HUDEP-2 (cell line): ENCODE results near the gene CFB.
"Not testable (repeated sequence)": the region's sequence is repeated elsewhere in the genome, so short reads cannot be mapped to it uniquely, and the experiment has no call there.

Source experiments
- DNase-seq, 76 experiments: peaks; one replicate each; lab custom pipeline; 2025; ENCODE audit not compliant: unreplicated experiment in 76 of 76; lab: John Stamatoyannopoulos, UW

The CFB gene

DNA sequence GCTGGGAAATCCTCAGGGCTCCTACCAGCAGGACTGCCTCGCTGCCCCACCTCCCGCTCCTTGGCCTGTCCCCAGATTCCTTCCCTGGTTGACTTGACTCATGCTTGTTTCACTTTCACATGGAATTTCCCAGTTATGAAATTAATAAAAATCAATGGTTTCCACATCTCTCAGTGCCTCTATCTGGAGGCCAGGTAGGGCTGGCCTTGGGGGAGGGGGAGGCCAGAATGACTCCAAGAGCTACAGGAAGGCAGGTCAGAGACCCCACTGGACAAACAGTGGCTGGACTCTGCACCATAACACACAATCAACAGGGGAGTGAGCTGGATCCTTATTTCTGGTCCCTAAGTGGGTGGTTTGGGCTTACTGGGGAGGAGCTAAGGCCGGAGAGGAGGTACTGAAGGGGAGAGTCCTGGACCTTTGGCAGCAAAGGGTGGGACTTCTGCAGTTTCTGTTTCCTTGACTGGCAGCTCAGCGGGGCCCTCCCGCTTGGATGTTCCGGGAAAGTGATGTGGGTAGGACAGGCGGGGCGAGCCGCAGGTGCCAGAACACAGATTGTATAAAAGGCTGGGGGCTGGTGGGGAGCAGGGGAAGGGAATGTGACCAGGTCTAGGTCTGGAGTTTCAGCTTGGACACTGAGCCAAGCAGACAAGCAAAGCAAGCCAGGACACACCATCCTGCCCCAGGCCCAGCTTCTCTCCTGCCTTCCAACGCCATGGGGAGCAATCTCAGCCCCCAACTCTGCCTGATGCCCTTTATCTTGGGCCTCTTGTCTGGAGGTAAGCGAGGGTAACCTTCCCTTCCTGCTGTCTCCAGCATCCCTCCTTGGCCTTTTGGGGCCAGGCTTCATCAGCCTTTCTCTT lies at the start of gene CFB:
CFB (plus strand) TSS at position 589 of the 863 bp plus-strand sequence; CDS start at position 716, 127 bp downstream.
- no peak for DNase-seq

DNA sequence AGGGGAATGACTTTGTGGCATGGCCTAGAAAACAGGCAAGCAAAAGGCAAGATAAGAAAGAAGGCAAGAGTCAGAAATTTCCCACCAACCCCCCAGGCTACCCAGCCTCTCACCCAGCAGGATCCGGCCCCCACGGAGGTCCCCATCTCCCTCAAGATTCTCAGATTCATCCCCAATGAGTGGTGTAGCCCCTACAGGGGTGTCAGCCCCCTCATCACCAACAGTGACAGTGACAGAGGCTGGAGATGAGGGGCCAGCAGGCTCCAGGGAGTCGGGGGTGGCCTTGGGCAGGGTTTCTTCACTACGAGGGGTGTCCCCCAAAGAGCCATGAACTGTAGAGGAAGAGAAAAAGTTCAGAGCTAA lies 49.4 kb upstream of the CFB start:
- DNase-seq: no peak

DNA sequence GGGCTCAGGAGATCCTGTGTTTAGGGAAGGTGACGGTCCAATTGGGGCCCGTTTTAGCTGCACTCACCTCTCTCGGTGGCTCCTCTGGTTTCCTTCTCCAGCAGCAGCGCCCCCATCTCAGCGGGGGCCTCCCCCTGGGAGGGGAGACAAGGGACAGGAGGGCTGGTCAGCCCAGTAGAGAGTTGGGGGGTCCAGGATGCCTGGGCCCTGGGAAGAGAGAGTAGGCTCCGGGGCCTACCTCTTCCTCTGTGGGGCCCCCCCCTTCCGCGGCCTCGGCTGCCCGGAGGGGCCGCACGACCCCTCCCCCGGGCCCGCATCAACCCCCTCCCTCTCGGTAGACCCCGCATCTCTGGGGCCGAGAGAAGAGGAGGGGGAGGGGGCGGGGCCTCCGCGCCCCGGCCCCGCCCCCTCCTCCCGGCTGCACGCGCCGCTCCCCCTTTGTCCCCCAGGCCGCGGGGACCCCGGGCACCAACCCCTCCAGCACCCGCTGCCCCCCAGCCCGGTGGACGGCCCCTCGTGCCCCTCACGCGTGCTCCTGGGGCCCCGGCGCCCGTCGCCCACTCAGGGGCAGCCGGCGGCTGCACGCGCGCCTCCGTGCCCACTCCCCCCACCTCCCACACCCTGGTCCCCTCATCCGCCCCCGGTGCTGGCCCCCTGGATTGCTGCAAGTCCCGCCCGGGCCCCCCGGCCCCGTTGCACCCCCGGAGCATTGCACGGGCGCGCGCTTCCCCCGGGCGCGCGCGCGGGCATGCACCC lies 48.9 kb upstream of the CFB start:
- no peak for DNase-seq

DNA sequence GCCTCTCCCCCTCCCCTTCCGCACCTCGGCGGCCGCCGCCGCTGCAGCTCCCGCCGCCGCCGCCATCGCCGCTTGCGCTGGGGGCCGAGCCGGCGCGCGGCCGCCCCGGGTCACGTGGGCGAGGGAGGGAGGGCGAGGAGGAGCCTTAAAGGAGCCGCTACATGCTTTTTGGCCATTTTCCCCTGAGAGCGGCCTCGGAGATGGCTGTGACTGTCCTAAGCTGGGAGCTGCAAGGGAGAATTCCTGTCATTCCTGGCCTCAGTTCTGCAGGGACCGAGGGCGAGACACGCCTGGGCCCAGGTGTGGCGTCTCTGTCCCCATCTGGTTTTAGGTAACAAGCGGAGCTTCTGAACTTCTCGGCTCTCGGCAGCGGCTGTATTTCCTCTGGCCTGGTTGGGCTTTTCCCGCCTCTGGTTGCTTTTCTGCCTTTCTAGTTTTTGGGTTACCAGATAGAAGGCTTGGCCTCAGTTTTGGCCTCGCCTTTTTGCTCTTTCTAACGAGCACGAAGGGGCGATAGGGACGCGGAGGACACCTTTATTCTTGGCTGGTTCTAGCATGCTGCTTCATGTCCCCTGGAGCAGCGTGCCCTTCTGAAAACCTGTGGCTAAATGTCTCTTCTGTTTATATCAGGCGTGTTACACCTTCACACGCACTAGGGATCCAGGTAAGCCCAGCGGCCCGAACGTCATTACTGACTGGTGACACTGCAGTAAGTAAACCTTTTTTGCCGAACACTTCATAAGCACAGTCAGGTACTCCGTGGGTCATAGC lies 48.1 kb upstream of the CFB start, which contains the start of gene EHMT2:
EHMT2 (minus strand) TSS at position 87 of the 771 bp plus-strand sequence; CDS start at position 66, 21 bp downstream.
- DNase-seq: peak in 73 of 76 experiments; percentile 22 to 92 (median 78)

DNA sequence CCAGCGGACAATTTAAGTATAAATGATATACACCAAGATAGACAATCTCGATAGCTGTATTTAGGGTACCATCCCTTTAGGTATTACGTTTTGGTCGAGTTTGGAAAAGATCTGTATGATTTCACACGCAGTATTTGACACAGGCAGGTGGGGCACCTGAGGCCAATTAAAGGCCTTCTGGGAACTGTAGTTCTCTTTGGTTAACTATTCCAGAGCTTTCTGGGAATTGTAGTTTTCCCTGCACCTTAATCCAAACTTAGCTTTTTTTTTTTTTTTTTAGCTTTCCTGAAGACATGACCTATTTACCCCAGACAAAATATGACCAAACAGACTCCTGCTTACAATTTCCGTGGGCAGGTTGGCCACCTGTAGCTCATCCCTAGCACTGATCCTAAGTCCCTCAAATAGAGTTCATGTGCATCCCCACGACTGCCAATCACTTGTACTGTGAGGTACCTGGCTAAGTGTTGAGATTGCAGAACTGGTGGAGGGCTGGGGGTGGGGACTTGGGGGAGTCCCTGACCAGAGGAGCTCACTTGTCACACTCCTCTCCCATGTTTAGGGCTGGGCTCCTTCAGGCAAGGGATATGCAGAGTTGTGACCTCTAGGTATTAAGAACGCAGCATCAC lies 47.4 kb upstream of the CFB start:
- peak in 20 of 76 experiments; percentile 18 to 70 (median 40) for DNase-seq

DNA sequence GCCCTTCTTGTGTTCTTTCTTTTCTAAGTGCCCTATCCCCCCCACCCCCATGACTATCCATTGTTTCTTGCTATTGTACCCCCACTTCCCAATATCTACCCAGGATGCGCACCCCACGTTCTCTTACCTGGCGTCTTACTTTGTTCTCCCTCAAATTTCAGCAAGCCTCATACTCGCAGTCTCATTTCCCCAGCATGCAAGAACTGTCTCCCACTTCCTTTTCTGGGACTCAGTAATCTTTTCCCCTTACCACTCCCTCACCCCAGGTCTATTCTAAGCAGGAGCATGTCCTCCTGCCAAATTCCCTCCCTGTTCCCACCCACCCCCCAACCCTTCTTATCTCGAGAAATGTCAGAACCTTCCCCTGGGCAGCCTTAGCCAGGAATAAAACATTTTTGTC lies 46.7 kb upstream of the CFB start:
- DNase-seq: no peak

DNA sequence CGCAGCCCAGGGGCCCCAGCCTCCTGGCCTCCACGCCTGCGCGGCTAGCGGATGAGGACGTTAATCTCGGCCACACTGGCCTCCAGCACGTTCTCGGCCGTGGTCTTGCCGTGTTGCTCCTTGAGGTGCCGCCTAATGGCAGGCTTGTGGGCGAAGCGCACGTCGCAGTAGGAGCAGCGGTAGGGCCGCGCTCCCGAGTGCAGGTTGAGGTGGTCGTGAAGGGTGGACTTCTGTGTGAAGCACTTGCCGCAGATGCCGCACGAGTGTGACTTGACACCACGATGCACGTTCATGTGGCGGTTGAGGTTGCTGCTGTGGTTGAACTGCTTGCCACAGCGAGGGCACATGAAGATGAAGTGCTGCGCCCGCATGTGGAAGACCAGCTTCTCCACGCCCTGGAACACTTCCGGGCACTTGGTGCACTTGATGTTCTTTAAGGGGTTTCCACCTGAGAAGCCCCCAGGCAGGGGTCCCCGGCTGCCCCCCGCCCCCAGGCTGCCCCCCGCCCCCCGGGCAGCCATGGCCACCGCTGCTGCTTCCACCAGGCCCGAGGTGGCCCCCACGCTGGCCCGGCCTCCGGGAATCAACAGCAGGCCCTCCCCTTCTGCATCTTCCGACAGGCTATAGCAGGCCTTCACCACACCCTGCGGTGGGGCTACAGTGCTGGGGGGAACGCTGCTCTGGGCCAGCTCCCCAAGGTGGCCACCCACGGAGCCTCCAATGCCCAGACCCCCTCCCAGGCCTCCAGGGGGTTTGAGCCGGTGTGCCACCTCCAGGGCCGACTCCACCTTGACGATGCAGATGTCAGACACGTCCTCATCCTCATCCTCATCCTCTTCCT lies 45.8 kb upstream of the CFB start:
- no peak for DNase-seq

DNA sequence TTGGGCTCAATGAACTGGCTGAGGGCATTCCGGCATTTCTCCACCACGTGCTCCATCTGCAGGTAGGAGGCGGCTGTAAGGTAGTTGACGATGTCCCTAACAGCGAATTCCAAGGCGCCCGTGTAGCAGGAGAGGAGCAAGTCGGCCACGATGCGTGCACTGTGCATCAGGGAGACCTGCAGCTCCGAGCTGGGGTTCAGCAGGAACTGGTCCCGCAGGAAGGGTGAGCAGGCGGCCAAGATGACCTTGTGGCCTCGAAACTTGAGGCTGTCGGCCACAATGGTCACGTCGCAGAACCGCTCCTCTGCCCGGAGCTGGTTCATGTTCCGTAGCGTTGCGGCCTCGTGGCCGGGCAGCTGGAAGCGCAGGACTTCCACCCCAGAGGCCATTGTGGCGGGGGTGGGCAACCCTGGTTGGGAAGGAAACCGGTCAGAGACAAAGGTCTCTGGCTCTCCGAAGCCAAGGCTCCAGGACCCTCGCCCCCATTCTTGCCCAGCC lies 44.9 kb upstream of the CFB start:
- no peak for DNase-seq

DNA sequence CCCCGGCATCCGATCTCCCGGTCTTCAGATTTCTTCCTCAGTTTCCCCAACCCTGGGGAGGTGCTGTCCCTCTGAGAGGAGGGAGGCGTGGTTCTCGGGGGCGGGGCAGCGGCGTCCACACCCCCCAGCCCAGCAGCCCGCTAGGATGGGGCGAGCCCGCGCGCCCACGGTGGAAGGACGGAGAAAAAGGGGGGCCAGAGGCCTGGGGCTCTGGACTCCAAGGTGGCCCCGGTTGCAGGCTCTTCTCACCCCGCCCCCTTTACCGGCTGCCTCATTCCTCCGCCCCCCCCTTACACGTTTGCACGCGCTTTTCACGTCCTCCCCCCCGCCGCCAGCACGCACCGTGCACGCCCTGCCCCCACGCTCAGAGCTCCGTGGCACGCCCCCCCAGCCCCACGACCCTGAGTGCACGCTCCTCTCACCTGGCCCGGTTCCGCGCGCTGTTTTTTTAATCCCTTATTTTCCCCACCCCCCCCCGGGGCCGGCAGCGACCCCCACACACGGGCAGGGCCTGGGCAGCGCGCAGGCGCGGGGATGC lies 44.4 kb upstream of the CFB start:
- peak in 44 of 76 experiments; percentile 16 to 73 (median 49) for DNase-seq

DNA sequence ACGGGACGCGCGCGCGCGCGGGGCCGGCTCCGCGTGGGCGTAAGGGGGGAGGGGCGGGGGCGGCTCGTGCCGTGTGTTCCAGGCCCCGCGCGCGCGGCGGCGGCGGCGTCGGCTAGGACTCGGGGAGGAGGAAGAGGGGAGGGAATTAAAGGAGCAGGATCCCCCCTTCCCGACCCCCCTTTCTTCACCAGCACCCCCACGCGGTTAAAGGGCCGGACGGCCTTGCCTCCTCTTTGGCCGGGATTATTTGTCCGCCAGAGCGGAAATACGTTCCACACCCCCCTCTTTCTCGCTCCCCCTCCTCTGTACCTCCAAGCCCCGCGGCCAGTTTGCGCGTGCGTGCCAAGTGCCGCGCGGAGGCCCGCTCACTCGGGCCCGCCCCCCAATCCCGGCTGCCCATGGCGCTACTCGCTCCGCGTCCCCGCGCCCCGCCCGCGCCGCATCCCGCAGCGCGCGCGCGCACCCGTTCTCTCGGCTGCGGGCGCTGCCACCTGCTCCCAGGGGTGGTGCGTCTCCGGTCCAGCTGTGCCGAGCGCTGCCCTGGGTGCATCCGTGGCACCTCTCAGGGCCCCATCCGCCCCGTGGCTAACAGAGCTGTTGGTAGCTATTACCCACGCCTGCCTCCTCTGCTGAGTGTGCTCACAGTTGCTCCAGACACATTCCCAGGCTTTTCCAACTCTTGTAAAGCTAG lies 43.8 kb upstream of the CFB start, which contains the start of gene ZBTB12:
ZBTB12 (minus strand) TSS at position 134 of the 691 bp plus-strand sequence. CDS start 781 bp downstream, outside the sequence.
- DNase-seq: peak in 71 of 76 experiments; percentile 30 to 94 (median 78)

DNA sequence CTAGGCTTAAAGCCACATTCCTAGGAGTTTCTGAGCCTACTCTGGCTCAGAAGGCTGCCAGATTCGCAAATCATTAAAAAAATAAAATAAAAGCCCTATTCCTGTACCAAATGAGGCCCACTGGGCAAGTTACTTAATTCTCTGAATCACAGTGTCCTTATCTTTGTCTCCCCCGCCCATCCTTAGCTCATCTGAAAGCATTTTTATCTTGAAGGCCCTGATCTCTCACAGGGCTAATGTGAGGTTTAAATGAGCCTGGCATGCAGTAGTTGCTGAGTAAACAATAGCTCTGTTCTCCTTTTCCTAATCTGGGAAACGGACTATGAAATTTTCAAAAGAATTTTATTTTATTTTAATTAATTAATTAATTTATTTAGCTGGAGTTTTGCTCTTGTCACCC lies 41.9 kb upstream of the CFB start:
- peak in 17 of 76 experiments; percentile 11 to 54 (median 31) for DNase-seq

DNA sequence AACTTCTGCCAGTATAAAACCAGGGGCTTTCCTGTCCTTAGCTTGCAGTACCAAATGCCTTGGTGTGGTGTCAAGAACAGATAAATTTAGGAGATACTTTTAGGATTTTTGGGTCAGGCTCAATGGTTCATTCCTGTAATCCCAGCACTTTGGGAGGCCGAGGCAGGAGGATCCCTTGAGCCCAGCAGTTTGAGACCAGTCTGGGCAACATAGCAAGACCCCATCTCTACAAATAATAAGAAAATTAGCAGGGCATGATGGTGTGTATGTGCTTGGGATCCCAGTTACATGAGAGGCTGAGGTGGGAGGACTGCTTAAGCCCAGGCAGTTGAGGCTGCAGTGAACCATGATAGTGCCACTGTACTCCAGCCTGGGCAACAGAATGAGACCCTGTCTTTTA lies 40.9 kb upstream of the CFB start:
- no peak for DNase-seq

DNA sequence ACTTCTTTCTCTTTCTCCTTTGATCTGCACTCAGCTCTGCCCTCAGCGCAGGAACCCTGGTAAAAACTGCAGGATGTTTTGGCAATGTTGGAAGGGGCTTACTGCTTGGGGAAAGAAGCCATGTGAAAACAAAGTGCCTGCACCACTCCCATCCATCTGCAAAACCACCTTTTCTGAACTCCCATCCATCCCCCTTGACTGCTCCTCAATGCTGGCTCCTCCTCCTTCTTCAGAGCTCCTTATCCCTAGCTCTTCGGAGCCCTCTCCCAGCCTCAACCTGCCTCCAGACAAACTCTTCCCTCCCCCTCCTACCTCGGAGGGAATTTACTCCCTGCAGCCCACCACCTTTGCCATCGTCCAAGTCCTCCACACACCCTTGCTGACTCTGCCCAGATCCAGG lies 39.8 kb upstream of the CFB start:
- no peak for DNase-seq

DNA sequence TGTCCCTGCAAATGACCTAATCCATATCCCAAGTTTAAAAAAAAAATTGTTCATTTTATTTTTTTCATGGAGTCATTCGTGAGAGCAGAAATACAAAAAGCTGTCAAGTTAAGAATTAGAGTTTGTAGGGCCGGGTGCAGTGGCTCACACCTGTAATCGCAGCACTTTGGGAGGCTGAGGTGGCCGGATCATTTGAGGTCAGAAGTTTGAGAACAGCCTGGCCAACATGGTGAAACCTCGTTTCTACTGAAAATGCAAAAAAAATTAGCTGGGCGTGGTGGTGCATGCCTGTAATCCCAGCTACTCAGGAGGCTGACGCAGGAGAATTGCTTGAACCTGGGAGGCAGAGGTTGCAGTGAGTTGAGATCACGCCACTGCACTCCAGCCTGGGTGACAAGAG lies 39.2 kb upstream of the CFB start:
- DNase-seq: not testable (repeated sequence)

DNA sequence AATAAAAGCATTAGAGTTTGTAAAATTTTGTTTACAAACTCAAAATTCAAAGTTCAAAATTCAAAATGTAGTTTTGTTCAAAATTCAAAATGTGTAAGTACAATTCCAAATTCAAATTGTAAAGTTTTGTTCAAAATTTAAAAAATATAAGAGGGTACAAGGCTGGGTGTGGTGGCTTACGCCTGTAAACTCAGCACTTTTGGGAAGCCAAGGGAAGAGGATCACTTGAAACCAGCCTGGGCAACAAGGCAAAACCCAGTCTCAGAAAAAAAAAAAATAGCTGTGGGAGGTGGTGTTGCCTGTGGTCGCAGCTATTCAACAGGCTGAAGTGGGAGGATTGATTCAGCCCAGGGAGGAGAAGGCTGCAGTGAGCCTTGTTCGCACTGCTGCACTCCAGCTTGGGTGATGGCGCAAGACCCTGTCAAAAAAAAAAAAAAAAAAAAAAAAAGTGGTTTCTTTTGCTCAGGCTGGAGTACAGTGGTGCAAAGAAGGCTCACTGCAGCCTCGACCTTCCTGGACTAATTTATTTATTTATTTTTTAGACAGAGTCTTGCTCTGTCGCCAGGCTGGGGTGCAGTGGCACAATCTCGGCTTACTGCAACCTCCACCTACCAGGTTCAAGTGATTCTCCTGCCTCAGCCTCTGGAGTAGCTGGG lies 38.6 kb upstream of the CFB start:
- DNase-seq: peak in 6 of 76 experiments; percentile 22 to 48 (median 32)

DNA sequence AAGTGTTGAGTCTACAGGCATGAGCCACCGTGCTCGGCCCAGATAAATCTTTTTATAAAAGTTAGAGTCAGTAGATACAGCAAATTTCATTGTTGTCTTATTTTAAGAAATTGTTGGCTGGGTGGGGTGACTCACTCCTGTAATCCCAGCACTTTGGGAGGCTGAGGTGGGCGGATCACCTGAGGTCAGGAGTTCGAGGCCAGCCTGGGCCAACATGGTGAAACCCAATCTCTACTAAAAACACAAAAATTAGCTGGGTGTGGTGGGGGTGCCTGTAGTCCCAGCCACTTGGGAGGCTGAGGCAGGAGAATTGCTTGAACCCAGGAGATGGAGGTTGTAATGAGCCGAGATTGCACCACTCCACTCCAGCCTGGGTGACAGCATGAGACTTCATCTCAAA lies 37.6 kb upstream of the CFB start:
- not testable (repeated sequence) for DNase-seq

DNA sequence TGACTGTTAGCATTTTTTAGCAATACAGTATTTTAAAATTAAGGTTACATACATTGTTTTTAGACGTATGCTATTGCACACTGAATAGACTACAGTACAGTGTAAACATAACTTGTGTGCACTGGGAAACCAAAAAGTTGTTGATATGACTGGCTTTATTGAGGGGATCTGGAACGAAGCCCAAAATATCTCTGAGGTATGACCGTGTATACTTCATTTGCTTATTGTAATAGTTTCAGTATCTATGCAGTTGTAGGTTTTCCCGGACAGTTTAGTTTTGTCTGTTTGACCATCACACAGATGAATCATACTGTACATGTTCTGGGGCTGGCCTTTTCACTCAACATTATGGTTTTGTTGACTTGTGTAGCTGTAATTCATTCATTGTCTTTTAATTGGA lies 37.1 kb upstream of the CFB start:
- DNase-seq: no peak

DNA sequence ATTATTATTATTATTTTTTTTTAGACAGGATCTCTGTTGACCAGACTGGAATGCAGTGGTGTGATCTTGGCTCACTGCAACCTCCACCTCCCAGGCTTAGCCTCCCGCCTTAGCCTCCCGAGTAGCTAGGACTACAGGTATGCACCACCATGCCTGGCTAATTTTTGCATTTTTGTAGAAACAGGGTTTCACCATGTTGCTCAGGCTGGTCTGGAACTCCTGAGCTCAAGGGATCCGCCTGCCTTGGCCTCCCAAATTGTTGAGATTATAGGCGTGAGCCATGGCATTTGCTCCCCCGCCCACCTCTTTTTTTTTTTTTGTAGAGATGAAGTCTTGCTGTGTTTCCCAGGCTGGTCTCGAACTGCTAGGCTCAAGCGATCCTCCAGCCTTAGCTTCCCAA lies 36.6 kb upstream of the CFB start:
- not testable (repeated sequence) for DNase-seq
